Neural progenitor cell (in vitro differentiated cells): ENCODE results near the gene STOML1.

Experiments used
- EZH2phosphoT487 ChIP-seq: fragments of 200-600 bp; sonication (generic); IDR thresholded peaks from 2 replicates; pipeline ENCODE4 v1.6.1; 2017; ENCODE audit warnings: antibody characterized with exemption
- TF ChIP-seq, protein P1 (sequence below): fragments of 200-600 bp; sonication (generic); IDR thresholded peaks from 2 replicates; pipeline ENCODE4 v1.5.1; 2017; ENCODE audit warnings: antibody characterized with exemption, mild to moderate bottlenecking

DNA sequence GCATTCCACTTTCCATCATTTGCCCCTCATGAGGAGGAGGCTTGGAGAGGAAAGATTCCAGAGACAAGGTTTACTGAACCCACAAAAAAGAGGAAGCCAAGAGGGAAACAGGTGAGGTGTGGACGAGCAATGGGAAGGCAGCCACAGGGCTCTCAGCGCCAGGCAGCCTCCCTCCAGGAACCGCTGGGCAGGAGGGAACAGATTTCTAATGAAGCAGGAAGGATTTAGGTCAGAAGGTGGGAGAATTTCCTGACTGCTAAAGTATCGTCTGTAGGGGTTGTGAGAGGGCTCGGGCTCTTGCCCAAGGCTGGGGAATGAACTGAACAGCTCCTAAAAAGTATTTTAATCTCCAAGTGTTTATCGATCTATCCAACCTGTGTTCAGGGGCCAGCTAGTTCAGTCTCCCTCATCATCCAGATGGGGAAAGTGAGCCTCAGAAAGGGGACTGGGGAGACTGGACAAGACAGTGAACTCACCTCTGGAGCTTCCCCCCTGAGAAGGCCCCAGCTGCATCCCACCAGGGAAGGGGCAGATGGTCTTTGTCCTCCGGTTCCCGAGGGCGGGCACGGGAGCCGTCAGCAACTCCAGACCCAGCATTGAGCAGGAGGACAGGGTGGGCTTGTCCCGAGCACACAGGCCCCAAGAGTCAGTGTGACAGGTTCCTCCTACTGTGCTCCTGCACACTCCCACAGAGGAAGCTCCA is 55.4 kb downstream of the STOML1 start:
- TF ChIP-seq, protein P1, sequence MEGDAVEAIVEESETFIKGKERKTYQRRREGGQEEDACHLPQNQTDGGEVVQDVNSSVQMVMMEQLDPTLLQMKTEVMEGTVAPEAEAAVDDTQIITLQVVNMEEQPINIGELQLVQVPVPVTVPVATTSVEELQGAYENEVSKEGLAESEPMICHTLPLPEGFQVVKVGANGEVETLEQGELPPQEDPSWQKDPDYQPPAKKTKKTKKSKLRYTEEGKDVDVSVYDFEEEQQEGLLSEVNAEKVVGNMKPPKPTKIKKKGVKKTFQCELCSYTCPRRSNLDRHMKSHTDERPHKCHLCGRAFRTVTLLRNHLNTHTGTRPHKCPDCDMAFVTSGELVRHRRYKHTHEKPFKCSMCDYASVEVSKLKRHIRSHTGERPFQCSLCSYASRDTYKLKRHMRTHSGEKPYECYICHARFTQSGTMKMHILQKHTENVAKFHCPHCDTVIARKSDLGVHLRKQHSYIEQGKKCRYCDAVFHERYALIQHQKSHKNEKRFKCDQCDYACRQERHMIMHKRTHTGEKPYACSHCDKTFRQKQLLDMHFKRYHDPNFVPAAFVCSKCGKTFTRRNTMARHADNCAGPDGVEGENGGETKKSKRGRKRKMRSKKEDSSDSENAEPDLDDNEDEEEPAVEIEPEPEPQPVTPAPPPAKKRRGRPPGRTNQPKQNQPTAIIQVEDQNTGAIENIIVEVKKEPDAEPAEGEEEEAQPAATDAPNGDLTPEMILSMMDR: no peak
- no peak for TF ChIP-seq EZH2phosphoT487
